ENCODE results near the gene ACOX1. TPM values are rescaled to one million over a fixed set of nuclear protein-coding genes. Genes with fewer than 3 reads are reported as not detected.
A peak's percentile ranks its signal among the peaks of the same experiment; 100 is the strongest.

Gene ACOX1
- polyA plus RNA-seq, 3 donors = 21.6 to 49.7 (median 49.2) TPM

DNA sequence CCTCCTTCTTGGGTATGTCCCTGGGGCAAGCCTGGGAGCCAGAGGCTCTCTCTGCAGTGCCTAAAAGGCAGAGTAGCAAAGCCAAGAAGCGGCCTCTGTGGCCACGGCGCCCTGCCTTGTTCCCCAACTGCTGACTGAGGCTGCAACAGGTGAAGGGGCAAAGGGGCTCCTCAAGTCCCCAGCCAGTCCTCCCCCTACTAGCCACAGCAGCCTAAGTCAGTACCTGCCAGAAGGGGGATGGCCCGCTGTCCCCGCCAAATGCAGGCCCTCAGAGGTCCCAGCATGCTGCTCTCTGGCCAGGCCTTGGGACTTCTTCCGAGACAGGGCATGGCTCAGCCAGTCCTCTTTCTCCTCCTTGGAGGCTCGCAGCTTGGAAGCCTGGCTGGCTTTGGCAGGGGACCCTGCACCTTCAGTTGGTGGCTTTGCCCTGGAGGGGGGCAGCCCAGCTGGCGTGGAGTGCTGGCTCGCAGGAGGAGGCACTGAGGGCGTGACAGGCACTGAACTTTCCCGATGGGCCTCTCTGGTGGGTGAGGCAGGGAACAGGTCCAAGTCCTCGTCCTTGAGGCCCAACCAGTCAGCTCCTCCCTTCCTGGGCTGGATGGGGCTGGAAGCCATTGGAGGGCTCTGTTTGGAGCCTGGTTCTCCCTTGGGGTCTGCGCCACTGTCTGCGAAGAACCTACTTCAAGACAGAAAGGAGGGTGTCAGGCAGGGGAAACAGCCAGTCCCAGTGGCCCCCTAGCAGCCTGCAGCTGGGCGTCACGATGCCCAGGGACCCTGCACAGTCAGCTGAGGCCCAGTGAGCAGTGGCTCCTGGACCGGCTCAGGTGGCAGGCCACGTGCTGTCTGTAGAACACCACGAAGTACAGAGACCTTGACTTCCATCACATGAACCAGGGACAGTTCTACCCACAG, 55.7 kb downstream of the ACOX1 start:
- no peaks in the 10 kb centered on the region for H3K36me3 ChIP-seq (replicated peaks in 1 of 2; ENCODE audit: control insufficient read depth in 1 of 2, insufficient read depth in 2 of 2, low read length in 2 of 2)
- no peaks in the 10 kb centered on the region for H3K79me2 ChIP-seq (ENCODE audit: insufficient read depth, low read length)
- no peak overlapping the region for H3K27ac ChIP-seq (ENCODE audit: low read depth in 1 of 2, low read length in 2 of 2)
- no peaks in the 10 kb centered on the region for H3K9me3 ChIP-seq (replicated peaks in 1 of 2; ENCODE audit: control insufficient read depth in 1 of 2, insufficient read depth in 1 of 2, low read length in 2 of 2)
- peaks cover 0 to 3% (median 0%) of the 10 kb centered on the region in 3 donors for H3K27me3 Mint-ChIP-seq (ENCODE audit: low read depth in 3 of 3)
- no peaks in the 10 kb centered on the region for H3K36me3 Mint-ChIP-seq
- no peaks in the 10 kb centered on the region for H3K27me3 ChIP-seq (ENCODE audit: control insufficient read depth in 2 of 2, insufficient read depth in 2 of 2, low read length in 2 of 2)
- H2AFZ ChIP-seq (ENCODE audit: insufficient read depth, low read depth, low read length, poor library complexity, severe bottlenecking) = no peak overlapping the region
- H3K4me2 ChIP-seq (replicated peaks; ENCODE audit: extremely low read depth, low read length, poor library complexity, severe bottlenecking) = no peak overlapping the region
- no peaks in the 10 kb centered on the region for H4K20me1 ChIP-seq (ENCODE audit: insufficient read depth, low read length)
- no peak overlapping the region for H3K4me3 ChIP-seq (replicated peaks in 1 of 3; ENCODE audit: low read depth in 2 of 3, low read length in 3 of 3)
- TF ChIP-seq CTCF (IDR thresholded peaks at IDR 0.05) = no peak
- no peak for DNase-seq
- no peak overlapping the region for H3K4me3 Mint-ChIP-seq
- whole genome bisulfite sequencing (ENCODE audit: insufficient coverage) = 94% methylated on average over 13 of the region's 19 CpGs
- H3K4me1 ChIP-seq (ENCODE audit: control insufficient read depth in 1 of 2, insufficient read depth in 2 of 2, low read length in 2 of 2) = peaks cover 0 to 8% of the 10 kb centered on the region in 2 donors
- H3K9ac ChIP-seq (ENCODE audit: insufficient read depth, low read length, poor library complexity, severe bottlenecking) = no peak overlapping the region
- H3K27ac Mint-ChIP-seq = no peak overlapping the region
- intact Hi-C loops (cut with micrococcal nuclease) = no loop called here
- H3K4me1 Mint-ChIP-seq = peaks cover 8% of the 10 kb centered on the region
- H3K9me3 Mint-ChIP-seq = no peaks in the 10 kb centered on the region

- peaks cover 0 to 4% of the 10 kb centered on the region in 2 donors for H3K4me1 ChIP-seq (ENCODE audit: control insufficient read depth in 1 of 2, insufficient read depth in 2 of 2, low read length in 2 of 2)
- no peak overlapping the region for H3K9ac ChIP-seq (ENCODE audit: insufficient read depth, low read length, poor library complexity, severe bottlenecking)
- WGBS (ENCODE audit: insufficient coverage) = 96% methylated on average over 17 of the region's 18 CpGs
- H2AFZ ChIP-seq (ENCODE audit: insufficient read depth, low read depth, low read length, poor library complexity, severe bottlenecking) = no peak overlapping the region
- H3K4me2 ChIP-seq (replicated peaks; ENCODE audit: extremely low read depth, low read length, poor library complexity, severe bottlenecking) = no peak overlapping the region
- H3K27me3 ChIP-seq (ENCODE audit: control insufficient read depth in 2 of 2, insufficient read depth in 2 of 2, low read length in 2 of 2) = no peaks in the 10 kb centered on the region
- intact Hi-C loops (cut with micrococcal nuclease) = no loop called here
- peaks cover 0 to 3% (median under 1%) of the 10 kb centered on the region in 3 donors for H3K27me3 Mint-ChIP-seq (ENCODE audit: low read depth in 3 of 3)
- no peaks in the 10 kb centered on the region for H3K79me2 ChIP-seq (ENCODE audit: insufficient read depth, low read length)
- no peaks in the 10 kb centered on the region for H3K36me3 Mint-ChIP-seq
- peak overlapping the region in 3 of 7 donors; percentile 47 to 55 (median 49) for H3K27ac Mint-ChIP-seq
- H3K4me3 Mint-ChIP-seq = no peak overlapping the region
- DNase-seq = no peak
- H3K36me3 ChIP-seq (replicated peaks in 1 of 2; ENCODE audit: control insufficient read depth in 1 of 2, insufficient read depth in 2 of 2, low read length in 2 of 2) = no peaks in the 10 kb centered on the region
- TF ChIP-seq CTCF (IDR thresholded peaks at IDR 0.05) = no peak
- H3K9me3 ChIP-seq (replicated peaks in 1 of 2; ENCODE audit: control insufficient read depth in 1 of 2, insufficient read depth in 1 of 2, low read length in 2 of 2) = no peaks in the 10 kb centered on the region
- no peaks in the 10 kb centered on the region for H3K9me3 Mint-ChIP-seq
- no peak overlapping the region for H3K27ac ChIP-seq (ENCODE audit: low read depth in 1 of 2, low read length in 2 of 2)
- H4K20me1 ChIP-seq (ENCODE audit: insufficient read depth, low read length) = no peaks in the 10 kb centered on the region
- H3K4me1 Mint-ChIP-seq = peaks cover 4% of the 10 kb centered on the region
- H3K4me3 ChIP-seq (replicated peaks in 1 of 3; ENCODE audit: low read depth in 2 of 3, low read length in 3 of 3) = no peak overlapping the region
Measured at GRCh38 chr17:75922173-75922961, 56.6 kb downstream of the ACOX1 start.
